Effector CD8-positive, alpha-beta T cell (primary cell): ENCODE data around the gene FAM177B.
A peak's percentile ranks its signal among the peaks of the same experiment; 100 is the strongest.

Source experiments
- DNase-seq: peaks from one replicate; lab custom pipeline; 2025; lab: John Stamatoyannopoulos, UW
- total RNA-seq, 4 experiments: gene quantifications; one replicate each; lab custom pipeline; 2026; lab: John Stamatoyannopoulos, UW

Gene FAM177B
- total RNA-seq, result 0.12 to 1.6 (median 0.46) reads per million in 4 experiments

GRCh38 chr1:222736972-222737371 is at the start of gene FAM177B:
Gene FAM177B (plus strand): TSS chr1:222737202. CDS start chr1:222746546, 9,344 bp downstream.
- no peak for DNase-seq

DNA sequence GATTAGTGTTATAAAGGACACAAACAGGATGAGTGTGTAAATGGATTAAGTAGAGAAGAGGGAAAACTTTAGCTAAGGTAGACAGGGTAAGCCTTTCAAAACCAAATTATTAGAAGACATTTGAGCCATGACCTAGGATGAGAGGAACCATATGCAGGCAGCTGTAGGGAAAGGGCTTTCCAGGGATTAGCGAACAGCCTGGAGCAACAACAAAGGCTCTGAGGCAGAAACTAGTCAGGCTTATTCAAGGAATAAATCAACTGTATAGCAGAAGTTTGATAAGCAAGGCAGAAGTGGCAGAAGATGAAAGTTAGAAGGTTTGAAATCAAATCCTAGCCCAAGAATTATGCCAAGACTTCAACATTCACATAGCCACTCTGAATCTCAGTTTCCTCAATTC is 46.0 kb upstream of the FAM177B start:
- DNase-seq, result no peak

DNA sequence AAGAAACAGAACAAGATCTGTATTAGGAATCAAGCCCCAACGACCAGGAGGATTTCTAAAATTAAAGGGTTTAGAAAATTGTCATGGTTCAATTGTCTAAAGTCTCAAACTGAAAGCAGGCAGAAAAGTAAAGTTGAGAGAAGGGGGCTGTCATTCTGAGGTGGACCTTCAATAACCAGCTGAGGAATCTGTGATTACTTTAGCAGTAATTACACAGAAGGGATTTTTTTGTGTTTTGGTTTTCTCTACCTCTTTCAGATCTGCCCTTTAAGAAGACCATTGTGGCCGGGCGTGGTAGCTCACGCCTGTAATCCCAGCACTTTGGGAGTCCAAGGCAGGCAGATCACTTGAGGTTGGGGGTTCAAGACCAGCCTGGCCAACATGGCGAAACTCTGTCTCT is 42.1 kb upstream of the FAM177B start:
- DNase-seq, result no peak

DNA sequence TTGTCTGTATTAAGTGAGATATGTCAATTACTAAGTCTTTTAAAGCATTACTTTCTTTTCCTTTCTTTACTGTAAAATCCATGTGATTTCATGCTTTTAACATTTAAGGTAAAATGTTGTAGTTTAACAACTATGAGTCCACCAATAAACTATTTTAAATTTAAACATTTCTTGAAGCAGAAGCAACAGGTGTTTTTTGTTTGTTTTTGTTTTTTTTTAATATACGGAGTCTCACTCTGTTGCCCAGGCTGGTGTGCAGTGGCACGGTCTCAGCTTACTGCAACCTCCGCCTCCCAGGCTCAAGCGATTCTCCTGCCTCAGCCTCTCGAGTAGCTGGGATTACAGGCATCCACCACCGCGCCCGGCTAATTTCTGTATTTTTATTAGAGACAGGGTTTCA is 40.3 kb upstream of the FAM177B start:
- no peak for DNase-seq

DNA sequence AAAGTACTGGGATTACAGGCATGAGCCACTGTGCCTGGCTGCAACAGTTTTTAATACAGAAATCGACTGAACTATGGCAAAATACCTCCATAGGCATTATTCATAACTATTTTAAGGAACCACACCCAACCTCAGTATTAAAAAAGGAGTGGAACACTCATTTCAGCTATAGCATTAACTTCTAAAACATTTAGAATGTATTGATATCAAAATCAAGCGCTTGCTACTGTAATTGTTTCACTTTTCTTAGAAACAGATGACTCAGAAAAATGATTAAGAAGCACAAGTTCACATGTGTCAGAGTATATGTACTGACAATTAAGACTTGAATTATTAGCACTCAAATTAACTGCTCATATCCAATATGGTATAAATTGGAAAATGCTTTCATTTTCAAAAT is 39.8 kb upstream of the FAM177B start:
- DNase-seq, result no peak

- no peak for DNase-seq
These were observed 39.2 kb upstream of the FAM177B start for GRCh38 chr1:222697826-222698225.

DNA sequence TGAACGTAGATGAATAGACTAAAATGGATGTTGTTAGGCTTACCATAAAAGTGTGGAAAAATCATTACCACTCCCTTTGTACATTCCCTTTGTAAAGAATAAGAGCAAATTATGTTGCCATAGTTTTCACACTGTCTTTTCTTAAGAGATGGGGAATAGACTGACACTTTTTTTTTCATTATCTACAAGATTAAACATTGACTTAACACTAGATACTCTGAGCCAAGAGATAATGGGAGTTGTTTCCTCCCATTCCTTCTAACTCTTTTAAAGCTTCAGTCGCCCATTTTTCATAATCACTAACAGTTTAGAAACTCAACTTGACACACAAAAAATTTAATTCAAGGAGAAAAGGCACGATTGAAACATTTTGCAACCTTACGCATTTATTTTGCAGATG is 34.8 kb upstream of the FAM177B start:
- DNase-seq, result no peak

DNA sequence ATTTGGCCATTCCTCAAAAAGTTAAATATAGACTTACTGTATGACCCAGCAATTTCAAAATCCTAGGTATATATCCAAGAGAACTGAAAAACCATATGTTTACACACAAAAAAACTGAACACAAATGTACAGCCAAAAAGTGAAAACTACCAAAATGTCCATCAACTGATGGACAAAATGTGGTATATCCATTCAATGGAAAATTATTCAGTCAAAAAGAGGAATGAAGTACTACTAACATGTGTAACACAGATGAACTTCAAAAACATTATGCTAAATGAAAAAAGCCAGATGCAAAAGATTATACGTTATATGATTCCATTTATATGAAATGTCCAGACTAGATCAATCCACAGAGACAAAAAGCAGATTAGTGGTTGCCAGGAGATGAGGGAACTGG is 32.7 kb upstream of the FAM177B start:
- no peak for DNase-seq

- DNase-seq, result no peak
These were observed 30.2 kb upstream of the FAM177B start for GRCh38 chr1:222706815-222707214.

GRCh38 chr1:222709700-222710153 is 27.3 kb upstream of the FAM177B start:
- DNase-seq, result no peak

GRCh38 chr1:222711319-222712252 is 25.4 kb upstream of the FAM177B start:
- DNase-seq, result peak; percentile 41

GRCh38 chr1:222712253-222713090 is 24.5 kb upstream of the FAM177B start, which contains the start of the genes AIDA and BROX:
Gene AIDA (minus strand): TSS chr1:222712491. CDS start chr1:222712317, 174 bp downstream.
Gene BROX (plus strand): TSS chr1:222712564. CDS start chr1:222715700, 3,136 bp downstream.
- peak; percentile 90 for DNase-seq

- peak; percentile 90 for DNase-seq
These were observed 23.7 kb upstream of the FAM177B start for GRCh38 chr1:222713091-222713961.

DNA sequence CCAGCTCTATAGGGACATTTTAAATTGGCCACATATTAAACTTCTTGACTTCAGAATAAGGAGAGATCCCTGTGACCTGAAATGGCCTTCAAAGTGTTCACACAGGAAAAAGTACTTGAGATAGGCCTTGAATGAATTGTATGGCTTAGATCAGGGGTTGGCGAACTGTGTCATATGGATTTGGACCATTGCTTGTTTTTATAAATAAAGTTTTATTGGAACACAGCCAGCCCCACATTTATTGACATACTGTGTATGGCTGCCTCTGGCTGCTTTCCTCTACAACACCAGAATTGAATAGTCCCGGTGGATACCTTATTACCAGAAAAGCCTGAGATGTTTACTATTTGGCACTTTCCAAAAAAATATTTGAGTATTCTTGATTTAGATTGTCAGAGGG is 20.6 kb upstream of the FAM177B start:
- DNase-seq, result no peak

DNA sequence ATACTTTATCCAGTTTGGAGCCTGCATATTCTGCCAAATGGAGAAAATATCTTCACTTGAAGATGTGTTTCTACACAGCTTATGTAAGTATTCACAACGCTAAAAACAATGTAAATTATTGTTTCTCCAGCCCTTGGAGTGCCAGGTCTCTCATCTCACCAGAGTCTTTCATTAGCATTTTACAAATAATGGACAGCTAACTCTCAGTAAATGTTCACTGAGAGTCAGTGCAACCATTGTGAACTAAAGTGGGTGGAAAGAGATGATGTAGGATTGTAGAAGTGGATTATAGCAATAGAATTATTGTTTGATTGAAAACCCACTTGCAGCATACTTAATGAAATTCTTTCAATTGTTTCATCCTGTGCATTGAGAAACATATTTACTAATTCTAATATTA is 8.3 kb upstream of the FAM177B start:
- DNase-seq, result no peak

DNA sequence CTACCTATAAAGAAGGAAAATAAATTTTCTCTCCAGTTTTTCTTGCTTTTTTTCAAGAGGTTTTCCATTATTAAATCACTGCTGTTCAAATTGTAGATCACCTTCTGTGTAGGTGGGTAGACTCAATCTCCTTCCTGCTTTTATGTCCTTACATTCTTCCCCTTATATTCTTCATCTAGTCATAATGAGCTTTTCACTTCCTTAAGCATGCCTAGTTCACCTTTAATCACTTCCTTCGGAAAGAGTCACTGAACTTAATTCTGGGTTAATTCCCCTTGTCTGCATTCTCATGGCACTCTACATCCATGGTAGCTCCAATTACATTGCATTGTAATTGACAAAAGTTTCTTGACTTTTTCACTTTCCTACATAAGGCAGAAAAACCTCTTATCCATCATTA is 6.1 kb upstream of the FAM177B start:
- no peak for DNase-seq

DNA sequence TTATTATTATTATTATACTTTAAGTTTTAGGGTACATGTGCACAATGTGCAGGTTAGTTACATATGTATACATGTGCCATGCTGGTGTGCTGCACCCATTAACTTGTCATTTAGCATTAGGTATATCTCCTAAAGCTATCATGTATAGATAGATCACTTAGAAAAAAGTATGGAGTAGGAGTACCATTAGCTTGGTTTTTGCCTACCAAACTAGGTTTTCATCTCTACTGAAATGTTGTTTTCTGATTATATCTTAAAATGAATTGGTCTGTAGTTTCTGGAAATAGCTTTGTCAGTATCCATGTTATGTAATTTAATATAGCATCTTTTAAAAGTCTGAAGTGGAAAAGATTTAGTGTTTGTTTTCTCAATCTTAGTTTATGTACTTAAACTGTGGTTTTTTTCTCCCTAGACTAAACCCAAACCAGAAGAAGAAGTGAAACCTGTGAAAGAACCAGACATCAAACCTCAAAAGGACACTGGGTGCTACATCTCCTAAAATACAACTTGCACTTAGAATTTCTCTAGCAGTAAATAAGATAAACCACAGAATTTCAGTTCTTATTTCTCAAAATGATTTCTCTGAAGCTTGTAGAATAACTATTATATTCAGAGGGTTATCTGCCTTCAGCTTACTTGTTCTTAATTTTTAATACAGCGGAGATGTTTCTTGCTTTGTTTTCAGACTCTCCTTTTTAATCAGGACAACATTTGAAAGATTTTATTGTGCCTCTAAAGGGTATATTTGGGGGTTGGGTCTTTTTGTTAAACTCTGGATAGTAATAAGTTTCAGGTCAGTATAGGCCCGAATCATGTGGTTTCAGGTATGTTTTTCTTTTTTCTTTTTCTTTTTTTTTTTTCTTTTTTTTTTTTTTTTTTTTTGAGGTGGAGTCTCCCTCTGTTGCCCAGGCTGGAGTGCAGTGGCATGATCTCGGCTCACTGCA is 4.5 kb upstream of the FAM177B start:
- no peak for DNase-seq

GRCh38 chr1:222734740-222735139 is 2.3 kb upstream of the FAM177B start:
- DNase-seq, result no peak

- no peak for DNase-seq
These were observed 532 bp upstream of the FAM177B start for GRCh38 chr1:222736470-222736869.

DNA sequence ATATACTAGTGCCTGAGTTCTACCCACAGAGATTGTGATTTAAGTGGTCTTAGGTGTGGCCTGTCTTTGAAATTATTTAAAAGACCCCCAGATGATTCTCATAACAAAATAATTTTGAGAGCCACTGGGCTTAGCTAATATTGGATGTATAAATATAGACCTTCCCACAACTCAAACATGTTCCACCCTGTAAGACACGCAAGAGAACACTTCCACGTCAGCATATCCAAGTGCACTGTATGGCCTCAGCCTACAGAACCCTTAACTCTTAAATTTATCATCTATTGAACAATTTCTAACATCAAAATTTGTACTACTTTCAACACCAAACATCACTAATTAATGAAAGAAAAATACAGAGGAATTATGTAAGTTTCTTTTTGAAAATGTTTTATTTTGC is 2.5 kb downstream of the FAM177B start:
- DNase-seq, result no peak
